Measurements from ENCODE around the gene ZNF789. TPM values are rescaled to one million over a fixed set of nuclear protein-coding genes. Genes with fewer than 3 reads are reported as not detected.

ZNF789 gene
- total and polyA plus RNA-seq, 9 of the 15 experiments (the other 6 are each of a cell fraction or from before 2014, with no cell fraction given) = 6.1 to 57.0 (median 24.8) TPM

- TF ChIP-seq ATF3 (IDR thresholded peaks at IDR 0.05) (no peak), ATF3 (CRISPR knock-in tag; conservative IDR thresholded peaks at IDR 0.05) (peak; percentile 73), RBBP5 (IDR thresholded peaks at IDR 0.05; ENCODE audit: borderline replicate concordance, insufficient read depth, low read length, poor library complexity, severe bottlenecking) (no peak), POU5F1 (IDR thresholded peaks at IDR 0.05; ENCODE audit: borderline replicate concordance, low read depth, low read length, partially characterized antibody) (no peak), USF2 (CRISPR knock-in tag; IDR thresholded peaks at IDR 0.05) (no peak), ZNF146 (CRISPR knock-in tag; IDR thresholded peaks at IDR 0.05; ENCODE audit: unreplicated experiment) (no peak), CBFA2T2 (conservative IDR thresholded peaks at IDR 0.05) (no peak), RNF219 (CRISPR knock-in tag; IDR thresholded peaks at IDR 0.05) (no peak), MBD1 (CRISPR knock-in tag; IDR thresholded peaks at IDR 0.05) (no peak), CBFA2T3 (IDR thresholded peaks at IDR 0.05) (no peak), XRCC4 (IDR thresholded peaks at IDR 0.05; ENCODE audit: extremely low read depth, insufficient read depth, insufficient read length) (no peak), ZZZ3 (IDR thresholded peaks at IDR 0.05) (no peak), RBM17 (IDR thresholded peaks at IDR 0.05; ENCODE audit: borderline replicate concordance, low read depth, low read length) (no peak), PHF8 (IDR thresholded peaks at IDR 0.05; ENCODE audit: borderline replicate concordance, low read length) (peak; percentile 93), ZNF639 (CRISPR knock-in tag; conservative IDR thresholded peaks at IDR 0.05 in 1 of 2, IDR thresholded peaks at IDR 0.05 in 1 of 2) (peak in 1 of 2 experiments; percentile 98; a peak in 2 of 4 replicates), RHOXF2B (CRISPR knock-in tag; conservative IDR thresholded peaks at IDR 0.05) (no peak), SMARCA4 (IDR thresholded peaks at IDR 0.05) (no peak), HDAC6 (IDR thresholded peaks at IDR 0.05; ENCODE audit: low read depth, low read length) (no peak), SREBF2 (CRISPR knock-in tag; IDR thresholded peaks at IDR 0.05) (no peak), ESRRA (IDR thresholded peaks at IDR 0.05; ENCODE audit: borderline replicate concordance, low read depth) (peak; percentile 51; the same call in 1 of the 2 replicates)
Measured at GRCh38 chr7:99438573-99439480, 33.9 kb upstream of the ZNF789 start, which contains the start of the genes CPSF4 and PTCD1 (continued).

Measured in K562 (cell line).